Measurements from ENCODE around the gene CNPY4.

DNA sequence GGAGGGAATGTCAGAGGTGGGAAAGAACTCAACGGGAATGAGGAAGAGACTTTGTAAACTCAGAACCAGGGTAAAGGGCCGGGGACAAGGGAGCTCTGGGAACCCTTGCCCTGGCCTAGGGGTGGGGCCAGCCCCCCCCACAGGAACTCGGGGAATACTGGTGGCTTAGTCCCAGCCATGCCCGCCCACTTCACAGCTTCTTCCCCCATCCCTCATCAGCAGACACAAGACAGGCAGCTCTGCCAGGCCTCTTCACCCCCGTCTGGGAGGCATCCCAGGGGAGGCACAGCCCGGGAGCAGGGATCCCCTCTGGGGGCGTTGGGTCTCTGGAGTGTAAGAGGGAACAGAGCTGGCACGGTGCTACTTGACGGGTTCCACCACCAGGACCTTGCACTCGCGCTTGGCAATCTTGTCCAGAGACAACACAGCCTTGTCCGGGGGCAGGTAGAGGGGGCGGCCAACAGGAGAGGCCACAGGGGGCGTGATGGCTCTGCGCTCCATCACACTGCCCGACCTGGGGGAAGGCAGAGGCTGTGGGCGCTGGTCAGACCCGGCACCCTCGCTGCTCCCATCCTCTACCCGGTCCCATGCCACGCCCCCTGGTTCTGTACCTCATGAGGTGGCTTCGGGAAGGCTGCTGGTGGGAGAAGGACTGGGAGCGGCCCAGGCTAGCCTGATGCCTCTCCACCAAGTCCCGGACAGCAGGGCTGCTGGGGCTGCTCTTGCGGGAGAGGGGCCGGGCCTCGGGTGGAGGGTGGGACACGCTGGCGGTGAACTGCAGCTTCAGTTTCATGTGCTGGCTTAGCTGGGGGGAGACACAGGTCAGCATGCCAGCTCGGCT, 35.4 kb downstream of the CNPY4 start:
- TF ChIP-seq POLR2AphosphoS5 (IDR thresholded peaks at IDR 0.05) (no peak), CTCF (IDR thresholded peaks at IDR 0.05; ENCODE audit: poor library complexity, severe bottlenecking) (no peak)
- TF ChIP-seq, protein P1, sequence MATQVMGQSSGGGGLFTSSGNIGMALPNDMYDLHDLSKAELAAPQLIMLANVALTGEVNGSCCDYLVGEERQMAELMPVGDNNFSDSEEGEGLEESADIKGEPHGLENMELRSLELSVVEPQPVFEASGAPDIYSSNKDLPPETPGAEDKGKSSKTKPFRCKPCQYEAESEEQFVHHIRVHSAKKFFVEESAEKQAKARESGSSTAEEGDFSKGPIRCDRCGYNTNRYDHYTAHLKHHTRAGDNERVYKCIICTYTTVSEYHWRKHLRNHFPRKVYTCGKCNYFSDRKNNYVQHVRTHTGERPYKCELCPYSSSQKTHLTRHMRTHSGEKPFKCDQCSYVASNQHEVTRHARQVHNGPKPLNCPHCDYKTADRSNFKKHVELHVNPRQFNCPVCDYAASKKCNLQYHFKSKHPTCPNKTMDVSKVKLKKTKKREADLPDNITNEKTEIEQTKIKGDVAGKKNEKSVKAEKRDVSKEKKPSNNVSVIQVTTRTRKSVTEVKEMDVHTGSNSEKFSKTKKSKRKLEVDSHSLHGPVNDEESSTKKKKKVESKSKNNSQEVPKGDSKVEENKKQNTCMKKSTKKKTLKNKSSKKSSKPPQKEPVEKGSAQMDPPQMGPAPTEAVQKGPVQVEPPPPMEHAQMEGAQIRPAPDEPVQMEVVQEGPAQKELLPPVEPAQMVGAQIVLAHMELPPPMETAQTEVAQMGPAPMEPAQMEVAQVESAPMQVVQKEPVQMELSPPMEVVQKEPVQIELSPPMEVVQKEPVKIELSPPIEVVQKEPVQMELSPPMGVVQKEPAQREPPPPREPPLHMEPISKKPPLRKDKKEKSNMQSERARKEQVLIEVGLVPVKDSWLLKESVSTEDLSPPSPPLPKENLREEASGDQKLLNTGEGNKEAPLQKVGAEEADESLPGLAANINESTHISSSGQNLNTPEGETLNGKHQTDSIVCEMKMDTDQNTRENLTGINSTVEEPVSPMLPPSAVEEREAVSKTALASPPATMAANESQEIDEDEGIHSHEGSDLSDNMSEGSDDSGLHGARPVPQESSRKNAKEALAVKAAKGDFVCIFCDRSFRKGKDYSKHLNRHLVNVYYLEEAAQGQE (IDR thresholded peaks at IDR 0.05; ENCODE audit: borderline replicate concordance): no peak
